NCI-H82 treated with DMSO at 0.1 percent for 48 hours (cell line): ENCODE results near the gene STK11IP.

Source experiments
- DNase-seq: peaks from one replicate; lab custom pipeline; 2025; ENCODE audit not compliant: unreplicated experiment; lab: John Stamatoyannopoulos, UW

STK11IP gene

DNA sequence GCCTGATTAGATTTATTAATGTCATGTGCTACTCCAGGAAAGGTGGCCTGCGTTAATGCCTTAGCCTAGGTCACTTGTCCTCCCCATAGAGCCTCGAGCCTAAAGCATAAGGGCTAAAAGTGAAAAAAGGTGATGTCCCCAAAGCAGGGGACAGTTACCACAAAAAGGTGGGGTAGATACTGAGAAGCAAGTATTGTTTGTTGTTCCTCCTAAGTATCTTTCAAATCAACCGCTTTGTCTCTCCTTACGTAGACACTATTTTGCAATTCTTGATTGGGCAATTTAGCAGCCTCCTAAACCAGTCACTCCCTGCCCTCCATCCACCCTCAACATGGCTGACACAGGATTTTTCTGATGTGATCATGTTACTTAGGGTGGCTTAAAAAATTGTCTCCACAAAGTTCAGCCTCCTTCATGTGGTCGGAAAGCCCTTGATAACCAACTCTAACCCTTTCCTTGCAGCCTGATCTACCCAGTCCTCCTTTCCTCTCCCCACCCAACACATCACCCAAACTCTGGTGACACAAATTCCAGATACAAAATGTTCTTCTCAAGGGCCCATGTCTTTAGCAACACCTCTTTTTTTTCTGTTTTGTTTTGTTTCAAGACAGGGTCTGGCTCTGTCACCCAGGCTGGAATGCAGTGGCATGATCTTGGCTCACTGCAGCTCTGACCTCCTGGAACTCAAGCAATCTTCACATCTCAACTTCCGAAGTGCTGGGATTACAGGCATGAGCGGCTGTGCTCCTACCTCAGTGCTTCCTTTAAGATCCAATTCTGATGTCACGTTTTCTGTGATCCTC is 18.6 kb upstream of the STK11IP start:
- DNase-seq = no peak

DNA sequence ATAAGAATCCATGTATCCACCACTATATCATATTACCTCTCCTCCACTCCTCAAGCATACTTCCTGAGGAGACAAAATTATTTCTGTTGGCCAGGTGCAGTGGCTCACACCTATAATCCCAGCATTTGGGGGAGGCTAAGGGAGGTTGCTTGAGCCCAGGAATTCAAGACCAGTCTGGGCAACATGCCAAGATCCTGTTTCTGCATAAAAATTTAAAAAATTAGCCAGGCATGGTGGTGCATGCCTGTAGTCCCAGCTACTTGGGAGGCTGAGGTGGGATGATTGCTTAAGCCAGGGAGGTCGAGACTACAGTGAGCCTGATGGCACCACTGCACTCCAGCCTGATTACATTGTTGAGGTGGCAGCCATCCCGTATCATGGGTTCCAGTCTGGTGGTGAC is 16.3 kb upstream of the STK11IP start:
- DNase-seq = no peak

DNA sequence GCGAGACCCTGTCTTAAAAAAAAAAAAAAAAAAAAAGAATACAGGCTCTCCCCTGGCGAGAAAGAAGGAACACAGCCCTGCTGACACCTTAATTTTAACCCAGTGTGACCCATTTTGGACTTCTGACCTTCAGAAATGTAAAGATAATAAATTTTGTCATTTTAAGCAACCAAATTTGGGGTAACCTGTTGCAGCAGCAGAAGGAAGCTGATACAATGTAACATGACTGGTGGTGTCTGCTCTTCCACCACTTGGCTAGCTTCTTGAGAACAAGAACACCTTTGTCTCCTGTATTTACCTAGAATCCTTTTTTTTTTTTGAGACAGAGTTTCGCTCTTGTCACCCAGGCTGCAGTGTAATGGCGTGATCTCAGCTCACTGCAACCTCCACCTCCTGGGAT is 6.6 kb upstream of the STK11IP start:
- DNase-seq = no peak

DNA sequence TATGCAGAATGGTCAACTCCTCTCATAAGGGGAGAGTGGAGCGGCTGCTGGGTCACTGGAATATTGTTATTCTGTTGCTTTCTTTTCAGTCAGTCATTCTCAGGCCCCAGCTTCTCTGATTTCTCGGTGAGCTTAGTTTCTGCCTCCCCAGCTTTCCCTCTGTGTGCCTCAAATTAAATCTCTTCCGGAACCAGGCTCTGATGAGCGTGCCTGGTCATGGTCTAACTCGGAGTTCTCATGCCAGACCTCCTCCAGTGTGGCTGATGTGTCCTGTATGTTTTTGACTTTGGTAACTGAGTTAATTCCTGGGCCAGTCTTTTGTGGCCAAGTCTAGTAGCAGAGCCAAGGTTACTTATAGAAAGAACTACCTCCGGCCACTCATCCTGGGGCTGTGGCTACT is 4.9 kb upstream of the STK11IP start:
- no peak for DNase-seq

DNA sequence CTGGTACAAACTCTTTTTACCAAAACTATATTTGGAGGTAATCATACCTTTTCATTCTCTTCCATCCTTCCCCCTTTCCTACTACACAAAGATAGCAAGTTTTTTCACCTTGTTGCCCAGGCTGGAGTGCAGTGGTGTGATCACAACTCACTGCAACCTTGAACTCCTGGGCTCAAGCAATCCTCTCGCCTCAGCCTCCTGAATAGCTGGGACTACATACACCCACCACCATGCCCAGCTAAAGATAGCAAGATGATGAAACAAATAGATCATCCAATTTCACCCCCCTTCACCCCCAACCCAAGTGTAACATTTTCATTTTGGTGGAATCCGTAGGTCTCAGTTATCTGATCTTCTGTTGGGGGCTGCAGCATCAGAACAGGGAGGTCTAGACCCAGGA is 4.5 kb upstream of the STK11IP start:
- DNase-seq = no peak

DNA sequence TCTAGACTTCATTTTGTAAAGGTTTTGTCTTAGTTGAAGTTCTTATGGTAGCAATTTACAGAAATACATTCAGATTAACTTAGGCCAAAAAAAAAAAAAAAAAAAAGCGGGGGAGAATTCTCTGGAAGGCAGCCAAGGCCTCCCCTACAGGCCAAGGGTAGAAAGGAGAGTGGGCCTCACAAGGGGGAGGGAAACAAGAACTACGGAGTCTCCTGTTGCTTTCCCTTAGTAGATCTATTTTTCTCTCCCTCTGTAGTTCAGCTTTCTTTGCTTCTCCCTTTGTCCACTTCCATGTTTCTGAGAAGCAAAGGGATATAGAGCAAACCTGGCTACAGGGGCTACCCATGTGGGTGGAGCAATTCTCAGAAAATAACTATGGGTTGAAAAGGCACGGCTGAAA is 2.4 kb upstream of the STK11IP start:
- no peak for DNase-seq

DNA sequence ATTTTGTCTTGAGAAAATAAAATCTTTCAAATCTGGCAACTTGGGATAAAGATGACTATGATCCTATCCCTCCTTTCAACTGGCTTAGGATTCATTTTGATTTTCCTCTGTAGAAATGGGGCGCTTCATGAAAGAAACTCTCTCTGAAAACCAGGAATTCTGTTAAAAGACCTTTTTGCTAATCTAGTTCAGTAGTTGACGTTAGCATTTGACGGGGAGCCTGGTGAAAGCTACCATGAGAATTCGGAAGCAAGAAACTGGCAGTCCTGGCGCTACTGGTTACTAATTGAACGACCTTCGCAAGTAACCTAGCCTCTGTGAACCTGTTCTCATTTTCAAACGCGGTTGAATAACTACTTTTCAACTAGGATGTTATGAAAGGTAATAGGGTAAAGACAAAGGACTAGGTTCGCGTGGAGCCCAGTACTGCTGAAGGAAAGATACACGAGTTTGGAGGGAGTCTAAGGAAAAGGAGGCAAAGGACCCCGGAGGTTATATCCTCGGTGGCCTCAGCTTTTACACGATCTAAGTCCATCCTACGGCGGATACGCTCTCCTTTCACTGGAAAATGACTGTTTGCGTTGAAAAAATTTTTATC is 604 bp upstream of the STK11IP start:
- DNase-seq = no peak

DNA sequence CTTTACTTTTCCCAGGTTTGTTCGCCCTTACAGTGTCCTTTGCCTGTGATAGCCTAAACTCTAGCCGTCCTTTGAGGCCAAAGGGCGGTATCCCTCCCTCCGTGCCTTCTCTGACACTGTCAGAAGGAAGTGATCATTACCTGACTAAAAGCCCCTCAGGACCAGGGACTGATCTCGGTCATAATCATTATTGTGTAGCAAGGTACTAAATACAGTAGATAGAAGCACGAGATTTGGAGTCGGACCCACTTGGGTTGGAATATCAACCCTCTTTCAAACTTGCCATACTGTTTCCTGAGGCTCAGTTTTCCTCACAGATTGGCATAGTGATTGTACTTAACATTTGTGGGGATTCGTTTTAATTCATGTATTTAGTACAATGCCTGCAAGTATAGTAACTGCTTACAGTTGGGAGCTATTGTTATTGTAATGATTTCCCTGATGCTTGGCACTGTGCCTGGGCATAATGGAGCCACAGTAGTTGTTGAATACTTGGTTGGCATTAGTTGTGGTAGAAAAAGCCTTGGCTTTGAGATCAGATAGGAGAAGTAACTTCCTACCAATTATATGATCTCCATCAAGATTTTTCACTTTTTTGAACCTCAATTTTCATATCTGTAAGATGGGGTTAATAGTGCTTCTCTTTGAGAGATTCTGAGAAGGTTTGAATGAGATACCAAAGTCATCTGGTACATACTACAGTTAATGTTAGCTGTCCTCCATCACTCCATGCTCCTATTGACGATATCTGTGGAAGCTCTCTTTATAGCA is 836 bp downstream of the STK11IP start:
- no peak for DNase-seq

DNA sequence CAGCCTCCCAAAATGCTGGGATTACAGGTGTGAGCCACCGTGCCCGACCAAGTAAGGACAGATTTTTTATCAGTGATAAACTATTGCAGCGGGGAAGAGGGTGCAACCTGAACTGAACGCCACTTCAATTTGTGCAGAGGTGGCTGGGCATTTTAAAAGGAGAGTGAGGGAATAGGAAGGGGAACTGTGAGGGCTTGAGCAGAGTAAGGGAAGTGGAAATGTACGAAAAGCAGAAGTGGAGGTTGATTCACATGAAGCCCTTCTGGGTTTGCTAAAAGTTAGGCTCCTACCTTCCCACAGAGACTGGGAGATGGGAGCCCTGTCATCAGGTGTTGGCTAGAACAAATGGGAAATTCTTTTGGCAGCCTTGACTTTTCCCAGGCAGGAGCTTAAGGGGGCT is 6.1 kb downstream of the STK11IP start:
- DNase-seq = no peak

DNA sequence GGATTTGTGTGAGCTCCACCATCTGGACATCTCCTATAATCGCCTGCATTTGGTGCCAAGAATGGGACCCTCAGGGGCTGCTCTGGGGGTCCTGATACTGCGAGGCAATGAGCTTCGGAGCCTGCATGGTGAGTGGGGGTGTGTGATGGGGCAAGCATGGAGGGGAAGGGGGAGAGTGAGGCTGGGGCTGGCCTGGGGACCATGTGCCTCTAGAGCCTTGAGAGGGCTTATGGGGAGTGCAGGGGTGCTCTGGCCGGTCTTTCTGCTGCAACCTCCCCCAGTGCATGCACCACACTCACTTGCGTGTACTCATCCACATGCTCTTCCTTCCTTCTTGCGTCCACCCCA is 7.9 kb downstream of the STK11IP start:
- DNase-seq = no peak

DNA sequence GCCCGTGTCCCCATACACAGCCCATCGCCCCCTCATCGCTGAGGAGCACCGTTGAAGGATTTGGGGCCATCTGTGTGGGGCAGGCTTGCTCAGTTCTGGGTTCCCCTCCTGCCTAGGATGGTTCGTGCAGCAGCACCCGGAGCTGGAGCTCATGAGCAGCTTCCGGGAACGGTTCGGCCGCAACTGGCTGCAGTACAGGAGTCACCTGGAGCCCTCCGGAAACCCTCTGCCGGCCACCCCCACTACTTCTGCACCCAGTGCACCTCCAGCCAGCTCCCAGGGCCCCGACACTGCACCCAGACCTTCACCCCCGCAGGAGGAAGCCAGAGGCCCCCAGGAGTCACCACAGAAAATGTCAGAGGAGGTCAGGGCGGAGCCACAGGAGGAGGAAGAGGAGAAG is 10.3 kb downstream of the STK11IP start:
- no peak for DNase-seq

DNA sequence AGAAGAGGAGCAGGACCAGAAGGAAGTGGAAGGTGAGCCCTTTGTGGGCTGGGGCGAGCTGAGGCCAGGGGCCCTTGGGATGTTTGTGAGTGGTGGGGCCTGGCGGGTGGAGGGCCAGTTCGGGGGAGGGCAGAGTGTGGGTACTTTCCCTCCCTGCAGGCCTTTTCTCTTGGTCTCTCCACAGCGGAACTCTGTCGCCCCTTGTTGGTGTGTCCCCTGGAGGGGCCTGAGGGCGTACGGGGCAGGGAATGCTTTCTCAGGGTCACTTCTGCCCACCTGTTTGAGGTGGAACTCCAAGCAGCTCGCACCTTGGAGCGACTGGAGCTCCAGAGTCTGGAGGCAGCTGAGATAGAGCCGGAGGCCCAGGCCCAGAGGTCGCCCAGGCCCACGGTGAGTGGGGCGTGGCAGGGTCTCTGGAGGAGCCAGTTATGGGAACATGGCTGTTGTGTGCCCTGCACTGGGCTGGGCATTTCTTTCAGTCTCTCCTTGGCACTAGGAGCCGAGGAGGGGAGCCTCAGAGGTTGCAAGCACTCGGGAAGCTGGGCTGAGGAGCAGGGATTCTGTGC is 10.8 kb downstream of the STK11IP start:
- no peak for DNase-seq

DNA sequence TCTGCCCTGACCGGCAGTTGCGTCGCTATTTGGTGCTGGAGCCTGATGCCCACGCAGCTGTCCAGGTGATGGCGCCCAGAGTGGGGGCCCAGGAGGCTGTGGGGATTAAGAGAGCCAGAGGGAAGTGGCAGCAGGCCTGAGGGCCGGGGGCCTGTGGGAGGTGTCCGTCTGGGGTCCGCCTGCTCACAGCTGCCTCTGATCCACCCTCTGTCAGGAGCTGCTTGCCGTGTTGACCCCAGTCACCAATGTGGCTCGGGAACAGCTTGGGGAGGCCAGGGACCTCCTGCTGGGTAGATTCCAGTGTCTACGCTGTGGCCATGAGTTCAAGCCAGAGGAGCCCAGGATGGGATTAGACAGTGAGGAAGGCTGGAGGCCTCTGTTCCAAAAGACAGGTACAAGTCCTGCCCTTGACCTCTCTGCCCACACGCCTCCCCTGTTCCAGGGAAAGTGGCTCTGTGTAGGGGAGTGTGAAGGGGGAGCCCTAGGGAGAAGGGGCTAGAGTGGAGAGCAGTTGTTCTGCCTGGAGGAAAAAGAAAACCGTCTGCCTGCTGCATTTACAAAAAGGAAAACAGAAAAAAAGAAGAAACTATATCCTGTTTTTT is 11.6 kb downstream of the STK11IP start:
- DNase-seq = no peak

DNA sequence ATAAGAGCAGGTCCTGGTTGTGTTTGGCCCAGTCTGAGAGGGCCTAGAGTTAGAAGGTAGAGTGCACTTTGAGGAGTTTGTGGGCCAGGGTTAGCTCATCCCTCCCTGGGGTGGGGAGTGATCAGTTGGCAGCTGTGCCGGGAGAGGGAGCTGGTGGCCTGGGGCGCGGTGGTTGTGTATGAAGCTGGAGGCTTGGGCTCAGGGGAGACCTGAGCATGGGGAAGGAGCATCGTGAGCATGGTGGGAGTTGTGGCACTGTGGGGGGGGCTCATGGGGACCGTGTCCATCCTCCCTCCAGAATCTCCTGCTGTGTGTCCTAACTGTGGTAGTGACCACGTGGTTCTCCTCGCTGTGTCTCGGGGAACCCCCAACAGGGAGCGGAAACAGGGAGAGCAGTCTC is 13.6 kb downstream of the STK11IP start:
- no peak for DNase-seq

DNA sequence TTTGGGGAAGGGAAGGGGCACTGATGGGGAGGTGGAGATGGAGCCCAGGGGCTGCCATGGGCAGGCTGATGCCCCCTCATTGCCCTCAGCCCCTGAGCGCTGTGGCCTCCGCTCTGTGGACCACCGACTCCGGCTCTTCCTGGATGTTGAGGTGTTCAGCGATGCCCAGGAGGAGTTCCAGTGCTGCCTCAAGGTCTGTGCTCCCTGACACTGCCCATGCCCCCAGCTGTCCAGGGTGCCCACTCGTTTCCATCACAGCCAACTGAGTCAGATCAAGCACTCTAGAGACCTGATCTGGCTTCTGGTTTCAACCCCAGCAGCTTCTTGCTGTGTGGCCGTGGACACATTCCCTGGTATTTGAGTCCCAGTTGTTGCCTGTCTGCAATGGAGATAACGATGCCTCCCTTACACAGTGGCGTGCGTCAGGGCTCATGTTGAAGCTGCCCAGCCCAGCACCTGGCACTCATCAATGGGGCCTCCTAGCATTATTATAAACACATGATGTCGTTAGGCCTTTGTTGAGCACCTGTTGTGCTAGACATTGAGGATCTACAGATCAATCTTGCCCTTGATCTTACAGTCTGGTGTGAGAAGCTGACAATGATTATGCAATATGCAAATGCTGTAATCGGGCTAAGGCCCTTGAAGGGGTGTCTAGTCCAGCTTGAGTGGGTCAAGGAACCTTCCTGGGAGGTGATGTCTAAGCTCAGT is 14.4 kb downstream of the STK11IP start:
- DNase-seq = no peak

DNA sequence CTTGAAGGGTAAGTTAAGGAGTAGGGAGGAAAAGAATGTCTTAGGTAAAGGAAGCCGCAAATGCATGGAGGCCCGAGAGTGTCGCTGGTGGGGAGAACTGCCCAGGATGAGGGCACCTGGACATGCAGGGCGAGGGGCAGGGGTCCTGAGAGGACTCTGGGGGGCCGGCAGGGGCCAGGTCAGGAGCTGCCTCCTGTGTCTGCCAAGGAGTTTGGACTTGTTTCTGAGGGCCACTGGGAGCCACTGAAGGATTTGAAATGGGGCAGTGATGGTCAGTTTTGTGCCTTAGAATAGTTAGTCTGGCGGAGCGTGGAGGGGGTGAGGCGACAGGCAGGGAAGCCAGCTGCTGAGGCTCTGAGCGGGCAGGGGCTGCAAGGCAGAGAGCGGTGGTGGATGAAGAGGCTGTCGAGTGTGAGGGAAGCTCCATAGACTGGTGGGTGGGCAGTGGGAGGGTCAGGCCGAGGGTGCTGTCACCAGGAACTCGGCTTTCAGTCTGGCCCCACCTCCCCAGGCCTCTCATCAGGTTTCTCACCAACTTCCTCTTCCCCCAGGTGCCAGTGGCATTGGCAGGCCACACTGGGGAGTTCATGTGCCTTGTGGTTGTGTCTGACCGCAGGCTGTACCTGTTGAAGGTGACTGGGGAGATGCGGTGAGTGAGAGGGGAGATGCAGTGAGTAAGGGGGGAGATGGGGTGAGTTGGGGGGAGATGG is 15.1 kb downstream of the STK11IP start:
- DNase-seq = no peak

DNA sequence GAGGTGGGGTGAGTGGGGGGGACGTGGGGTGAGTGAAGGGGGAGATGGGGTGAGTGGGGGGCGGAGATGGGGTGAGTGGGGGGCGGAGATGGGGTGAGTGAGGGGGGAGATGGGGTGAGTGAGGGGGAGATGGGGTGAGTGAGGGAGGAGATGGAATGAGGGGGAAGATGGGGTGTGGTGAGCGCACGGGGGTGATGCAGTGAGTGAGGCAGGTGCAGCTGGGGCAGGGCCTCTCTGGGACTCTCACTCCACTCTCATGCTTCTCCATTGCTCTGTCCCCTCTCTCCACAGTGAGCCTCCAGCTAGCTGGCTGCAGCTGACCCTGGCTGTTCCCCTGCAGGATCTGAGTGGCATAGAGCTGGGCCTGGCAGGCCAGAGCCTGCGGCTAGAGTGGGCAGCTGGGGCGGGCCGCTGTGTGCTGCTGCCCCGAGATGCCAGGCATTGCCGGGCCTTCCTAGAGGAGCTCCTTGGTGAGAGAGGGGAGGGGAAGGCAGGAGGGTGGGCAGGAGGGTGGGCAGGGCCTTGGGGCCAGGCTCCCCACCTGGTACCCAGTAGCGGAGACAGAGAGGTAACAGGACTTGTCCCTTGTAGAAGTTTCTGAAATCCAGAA is 15.9 kb downstream of the STK11IP start:
- DNase-seq = no peak

DNA sequence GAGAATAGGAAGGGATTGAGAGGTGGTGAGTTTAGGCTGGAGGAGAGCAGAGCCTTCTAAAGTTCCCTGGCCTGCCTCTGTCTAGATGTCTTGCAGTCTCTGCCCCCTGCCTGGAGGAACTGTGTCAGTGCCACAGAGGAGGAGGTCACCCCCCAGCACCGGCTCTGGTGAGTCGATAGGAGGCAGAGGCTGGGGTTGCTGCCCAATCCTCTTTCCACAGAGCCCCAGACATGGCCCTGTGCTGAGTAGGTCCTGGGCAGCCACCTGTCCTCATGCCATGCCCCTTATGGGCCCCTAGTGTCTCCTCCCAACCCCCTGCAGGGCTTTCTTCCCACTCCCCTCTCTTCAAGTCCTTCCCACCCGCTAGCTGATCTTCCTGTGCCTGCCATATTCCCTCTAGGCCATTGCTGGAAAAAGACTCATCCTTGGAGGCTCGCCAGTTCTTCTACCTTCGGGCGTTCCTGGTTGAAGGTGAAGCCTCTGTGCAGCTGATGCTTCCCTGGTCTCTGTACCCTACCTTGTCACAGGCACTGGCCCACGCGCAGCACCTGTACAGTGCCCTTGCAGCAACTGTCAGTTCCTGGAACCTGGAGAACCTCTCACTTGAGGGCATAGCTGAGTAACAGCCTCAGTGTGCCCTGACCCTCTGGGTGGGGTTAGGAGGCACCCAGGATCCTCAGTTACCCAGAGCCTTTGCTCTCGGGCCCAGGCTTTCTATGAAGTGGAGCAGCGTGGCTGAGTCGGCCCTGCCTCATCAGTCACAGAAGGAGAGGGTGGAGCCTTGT is 16.6 kb downstream of the STK11IP start:
- DNase-seq = no peak

DNA sequence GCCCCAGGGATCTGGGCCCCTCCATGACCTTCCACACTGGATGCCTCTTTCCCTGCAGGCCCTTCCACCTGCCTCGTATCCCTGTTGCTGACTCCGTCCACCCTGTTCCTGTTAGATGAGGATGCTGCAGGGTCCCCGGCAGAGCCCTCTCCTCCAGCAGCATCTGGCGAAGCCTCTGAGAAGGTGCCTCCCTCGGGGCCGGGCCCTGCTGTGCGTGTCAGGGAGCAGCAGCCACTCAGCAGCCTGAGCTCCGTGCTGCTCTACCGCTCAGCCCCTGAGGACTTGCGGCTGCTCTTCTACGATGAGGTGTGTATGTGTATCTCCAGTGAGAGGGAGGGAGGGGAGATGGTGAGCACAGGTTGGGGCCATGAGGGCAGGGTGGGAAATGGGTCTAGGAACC is 17.4 kb downstream of the STK11IP start:
- no peak for DNase-seq
